Gastroesophageal sphincter (tissue), 2 donors: ENCODE measurements around the gene ANKRD29.

Experiments
- POLR2A ChIP-seq, 2 donors: fragments of 450-650 bp; IDR thresholded peaks; one replicate each; pipeline ENCODE4 v1.6.1; 2017; ENCODE audit warnings: antibody characterized with exemption in 2 of 2, mild to moderate bottlenecking in 2 of 2, moderate library complexity in 1 of 2
- POLR2AphosphoS5 ChIP-seq: sonication (generic); formaldehyde crosslinking; IDR thresholded peaks from one replicate; pipeline ENCODE4 v1.6.1; 2017; ENCODE audit warnings: antibody characterized with exemption

- TF ChIP-seq POLR2A (IDR thresholded peaks at IDR 0.05): no peak
- TF ChIP-seq POLR2AphosphoS5: no peak
These were observed 90.1 kb downstream of the ANKRD29 start for GRCh38 chr18:23572570-23572969.
